Skeletal muscle satellite cell (primary cell): Measurements from ENCODE around the gene PPM1K. TPM values are rescaled to one million over a fixed set of nuclear protein-coding genes. Genes with fewer than 3 reads are reported as not detected.

Experiments
- H3K27me3 ChIP-seq: 2 replicates; pipeline ENCODE4 v1.7.0; 2013; ENCODE audit warnings: low read length; ENCODE audit not compliant: control insufficient read depth, insufficient read depth
- H3K36me3 ChIP-seq: 2 replicates; pipeline ENCODE4 v1.7.0; 2013; ENCODE audit warnings: mild to moderate bottlenecking, control low read depth, low read length; ENCODE audit not compliant: insufficient read depth
- H3K4me1 ChIP-seq: 2 replicates; pipeline ENCODE4 v1.7.0; 2013; ENCODE audit warnings: low read length; ENCODE audit not compliant: control insufficient read depth, insufficient read depth
- H3K4me2 ChIP-seq: 2 replicates; pipeline ENCODE4 v1.7.0; 2013; ENCODE audit warnings: mild to moderate bottlenecking, low read length
- H3K4me3 ChIP-seq: 2 replicates; pipeline ENCODE4 v1.7.0; 2013; ENCODE audit warnings: low read length
- H3K9ac ChIP-seq: 2 replicates; pipeline ENCODE4 v1.7.0; 2013; ENCODE audit warnings: mild to moderate bottlenecking, low read depth, low read length, moderate library complexity
- H3K9me3 ChIP-seq: replicated peaks from 2 replicates; pipeline ENCODE4 v1.7.0; 2013; ENCODE audit warnings: mild to moderate bottlenecking, control low read depth, low read length
- small RNA-seq: library from RNA; depleted of rRNA; stranded (forward); fragments of <200 nt; gene quantifications from one replicate; pipeline ENCODE3, GENCODE V24; 2012

PPM1K gene

GRCh38 chr4:88211473-88212252 lies 72.7 kb downstream of the PPM1K start:
- Histone ChIP-seq H3K36me3 (no peaks in the 10 kb centered on the region), H3K4me2 (no peak overlapping the region), H3K4me3 (no peak overlapping the region), H3K9me3 (no peaks in the 10 kb centered on the region), H3K4me1 (no peaks in the 10 kb centered on the region), H3K9ac (no peak overlapping the region), H3K27me3 (peaks cover 6% of the 10 kb centered on the region)

GRCh38 chr4:88208156-88208555 lies 76.2 kb downstream of the PPM1K start:
- H3K36me3 ChIP-seq: no peaks in the 10 kb centered on the region
- H3K27me3 ChIP-seq: no peaks in the 10 kb centered on the region
- H3K4me2 ChIP-seq: no peak overlapping the region
- H3K4me3 ChIP-seq: no peak overlapping the region
- no peak overlapping the region for H3K9ac ChIP-seq
- no peaks in the 10 kb centered on the region for H3K4me1 ChIP-seq
- H3K9me3 ChIP-seq: no peaks in the 10 kb centered on the region

Small RNA genes lying within 50 kb of the gene (small RNA-seq; reads per million reads assigned to genes)
- not detected for gene RF00019
- not detected for gene RNU6-1298P
